Thyroid gland (tissue), 4 donors: ENCODE measurements around the gene TNFSF13B. TPM values are rescaled to one million over a fixed set of nuclear protein-coding genes. Genes with fewer than 3 reads are reported as not detected.
"Not testable (repeated sequence)": the region's sequence is repeated elsewhere in the genome, so short reads cannot be mapped to it uniquely, and the experiment has no call there.

Experiments used
- DNase-seq, 2 donors: peaks; one replicate each; pipeline ENCODE4 v3.0.0-alpha.2; 2019
- H3K27ac ChIP-seq, 3 donors: fragments of 200-600 bp; sonication (generic); 1 replicate in 2 of 3; 2 replicates in 1 of 3; pipeline ENCODE4 v1.5.1; 2016 to 2019; ENCODE audit warnings: mild to moderate bottlenecking in 1 of 3, moderate library complexity in 1 of 3
- H3K27me3 ChIP-seq: fragments of 200-600 bp; sonication (generic); one replicate; pipeline ENCODE4 v1.5.1; 2019
- H3K36me3 ChIP-seq, 2 donors: fragments of 200-600 bp; sonication (generic); one replicate each; pipeline ENCODE4 v1.5.1; 2016 to 2019
- H3K4me1 ChIP-seq, 2 donors: fragments of 200-600 bp; sonication (generic); one replicate each; pipeline ENCODE4 v1.5.1; 2017 to 2019
- H3K4me3 ChIP-seq, 3 donors: fragments of 200-600 bp; sonication (generic); replicated peaks in 1 of 3; 1 replicate in 2 of 3; 2 replicates in 1 of 3; pipeline ENCODE4 v1.5.1; 2016; ENCODE audit warnings: mild to moderate bottlenecking in 1 of 3
- H3K9me3 ChIP-seq: fragments of 200-600 bp; sonication (generic); one replicate; pipeline ENCODE4 v1.5.1; 2017
- CTCF ChIP-seq, 6 experiments: fragments of 200-600 bp in 3 of 6; fragments of 450-650 bp in 3 of 6; sonication (generic) in 3 of 6; IDR thresholded peaks; one replicate each; pipeline ENCODE4 v1.5.1; 2016 to 2019; ENCODE audit warnings: antibody characterized with exemption in 6 of 6, mild to moderate bottlenecking in 2 of 6, inconsistent platforms in 1 of 6, moderate library complexity in 1 of 6
- POLR2A ChIP-seq, 2 donors: fragments of 450-650 bp; IDR thresholded peaks; one replicate each; pipeline ENCODE4 v1.6.1; 2017; ENCODE audit warnings: antibody characterized with exemption in 2 of 2, mild to moderate bottlenecking in 2 of 2, moderate library complexity in 1 of 2
- WGBS, 2 donors: methylation state at CpG; one replicate each; pipeline ENCODE4 v1.1.5; 2017; 5-methylcytosine and 5-hydroxymethylcytosine counted together
- intact Hi-C: fragments of 100-400 bp; cut with DNase I; formaldehyde crosslinking; loops from one replicate; pipeline ENCODE4 v1.15.1; 2023
- total RNA-seq, 4 donors: library from RNA; depleted of rRNA; stranded (reverse); fragments of >200 nt; gene quantifications; one replicate each; pipeline ENCODE4 v1.2.3, GENCODE V29; 2016

TNFSF13B gene
- total RNA-seq, 4 donors from 2014 or later, result 1.3 to 4.6 (median 2.6) TPM

- Histone ChIP-seq H3K36me3 (no peaks in the 10 kb centered on the region), H3K4me1 (no peaks in the 10 kb centered on the region), H3K27me3 (no peaks in the 10 kb centered on the region), H3K27ac (no peak overlapping the region), H3K4me3 (no peak overlapping the region), H3K9me3 (no peaks in the 10 kb centered on the region)
- intact Hi-C loops, result no loop called here
- DNase-seq, result no peak
- 90 to 96% methylated on average over 1 of the region's 1 CpG for WGBS, 2 donors
- no peak for TF ChIP-seq POLR2A (IDR thresholded peaks at IDR 0.05)
- no peak for TF ChIP-seq CTCF (IDR thresholded peaks at IDR 0.05)
These were observed 27.6 kb downstream of the TNFSF13B start for GRCh38 chr13:108297114-108297513.

GRCh38 chr13:108302279-108302678, 32.8 kb downstream of the TNFSF13B start:
- Histone ChIP-seq H3K4me3 (no peak overlapping the region), H3K9me3 (no peaks in the 10 kb centered on the region), H3K36me3 (no peaks in the 10 kb centered on the region), H3K27ac (no peak overlapping the region), H3K27me3 (no peaks in the 10 kb centered on the region), H3K4me1 (no peaks in the 10 kb centered on the region)
- TF ChIP-seq CTCF (IDR thresholded peaks at IDR 0.05) (no peak), POLR2A (IDR thresholded peaks at IDR 0.05) (no peak)
- intact Hi-C loops, result no loop called here
- no peak for DNase-seq
- WGBS, 2 donors, result 43 to 58% methylated on average over 1 of the region's 1 CpG

GRCh38 chr13:108304170-108305016, 34.9 kb downstream of the TNFSF13B start:
- no peaks in the 10 kb centered on the region for H3K9me3 ChIP-seq
- no peaks in the 10 kb centered on the region for H3K27me3 ChIP-seq
- no peak overlapping the region for H3K4me3 ChIP-seq
- intact Hi-C loops, result no loop called here
- no peak for TF ChIP-seq POLR2A (IDR thresholded peaks at IDR 0.05)
- no peak for TF ChIP-seq CTCF (IDR thresholded peaks at IDR 0.05)
- no peaks in the 10 kb centered on the region for H3K36me3 ChIP-seq
- no peaks in the 10 kb centered on the region for H3K4me1 ChIP-seq
- DNase-seq, result no peak
- no peak overlapping the region for H3K27ac ChIP-seq
- 72 to 79% methylated on average over 7 of the region's 7 CpGs for WGBS, 2 donors

- no peaks in the 10 kb centered on the region for H3K4me1 ChIP-seq
- H3K27ac ChIP-seq, result no peak overlapping the region
- H3K36me3 ChIP-seq, result no peaks in the 10 kb centered on the region
- H3K9me3 ChIP-seq, result no peaks in the 10 kb centered on the region
- no peak for DNase-seq
- TF ChIP-seq CTCF (IDR thresholded peaks at IDR 0.05), result no peak
- TF ChIP-seq POLR2A (IDR thresholded peaks at IDR 0.05), result no peak
- H3K27me3 ChIP-seq, result no peaks in the 10 kb centered on the region
- intact Hi-C loops, result no loop called here
- no peak overlapping the region for H3K4me3 ChIP-seq
These were observed 36.1 kb downstream of the TNFSF13B start for GRCh38 chr13:108305655-108306054.

GRCh38 chr13:108306860-108307259, 37.3 kb downstream of the TNFSF13B start:
- H3K9me3 ChIP-seq, result no peaks in the 10 kb centered on the region
- TF ChIP-seq CTCF (IDR thresholded peaks at IDR 0.05), result no peak
- no peak for TF ChIP-seq POLR2A (IDR thresholded peaks at IDR 0.05)
- no peak overlapping the region for H3K4me3 ChIP-seq
- H3K4me1 ChIP-seq, result no peaks in the 10 kb centered on the region
- no peak for DNase-seq
- H3K36me3 ChIP-seq, result no peaks in the 10 kb centered on the region
- no peaks in the 10 kb centered on the region for H3K27me3 ChIP-seq
- no peak overlapping the region for H3K27ac ChIP-seq
- intact Hi-C loops, result no loop called here

- H3K4me1 ChIP-seq, H3K4me3 ChIP-seq, H3K9me3 ChIP-seq, intact Hi-C loops, DNase-seq, H3K27me3 ChIP-seq, H3K36me3 ChIP-seq, H3K27ac ChIP-seq: not testable (repeated sequence)
- 79 to 80% methylated on average over 4 of the region's 4 CpGs for WGBS, 2 donors
These were observed 42.1 kb downstream of the TNFSF13B start for GRCh38 chr13:108311596-108311995.
